A172 (cell line): ENCODE results near the gene TCHH. TPM values are rescaled to one million over a fixed set of nuclear protein-coding genes. Genes with fewer than 3 reads are reported as not detected.

Experiments
- DNase-seq: peaks from one replicate; pipeline ENCODE4 v3.0.0-alpha.2; 2015; ENCODE audit warnings: low spot score
- total RNA-seq: library from RNA; depleted of rRNA; stranded (reverse); fragments of >200 nt; shearing (Covaris generic); gene quantifications from 2 replicates; pipeline ENCODE4 v1.2.3, GENCODE V29; 2014; rRNA removed

Gene TCHH
- total RNA-seq, 1 experiment from 2014 or later, result not detected

DNA sequence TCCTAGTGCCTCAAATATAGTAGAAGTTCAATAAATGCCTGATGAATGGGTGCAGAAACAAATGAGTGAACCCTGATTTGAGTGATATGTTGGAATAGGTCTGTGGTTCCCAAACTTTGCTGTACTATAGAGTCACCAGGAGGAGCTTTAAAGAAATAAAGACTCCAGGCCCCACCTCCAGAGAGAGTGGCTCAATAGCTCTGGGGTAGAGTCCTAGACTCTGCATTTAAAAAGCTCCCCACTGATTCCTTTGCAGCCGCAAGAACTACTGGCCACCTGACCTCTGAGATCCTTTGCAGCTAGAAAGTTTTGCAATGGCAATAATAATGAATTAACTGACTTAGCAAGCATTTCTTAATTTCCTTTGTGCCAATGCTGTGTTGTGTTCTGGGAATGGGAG is 47.3 kb downstream of the TCHH start:
- no peak for DNase-seq

DNA sequence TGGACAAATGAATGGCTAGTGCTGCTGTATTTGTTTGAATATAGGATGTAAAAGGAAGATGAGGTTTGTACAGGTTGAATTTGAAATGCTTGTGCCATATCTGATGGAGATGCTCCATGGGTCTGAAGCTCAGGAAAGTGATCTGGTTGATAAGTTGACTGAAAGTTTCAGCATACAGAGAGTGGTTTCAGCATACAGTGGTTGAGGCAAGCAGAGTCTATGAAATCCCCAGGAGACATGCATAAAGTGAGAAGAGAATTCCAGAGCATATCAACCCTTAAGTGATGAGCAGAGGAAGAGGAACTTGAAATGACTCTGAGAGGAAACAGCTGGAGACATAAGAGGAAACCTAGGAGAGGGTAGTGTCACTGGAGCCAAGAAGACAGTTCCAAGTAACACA is 48.1 kb downstream of the TCHH start:
- no peak for DNase-seq

DNA sequence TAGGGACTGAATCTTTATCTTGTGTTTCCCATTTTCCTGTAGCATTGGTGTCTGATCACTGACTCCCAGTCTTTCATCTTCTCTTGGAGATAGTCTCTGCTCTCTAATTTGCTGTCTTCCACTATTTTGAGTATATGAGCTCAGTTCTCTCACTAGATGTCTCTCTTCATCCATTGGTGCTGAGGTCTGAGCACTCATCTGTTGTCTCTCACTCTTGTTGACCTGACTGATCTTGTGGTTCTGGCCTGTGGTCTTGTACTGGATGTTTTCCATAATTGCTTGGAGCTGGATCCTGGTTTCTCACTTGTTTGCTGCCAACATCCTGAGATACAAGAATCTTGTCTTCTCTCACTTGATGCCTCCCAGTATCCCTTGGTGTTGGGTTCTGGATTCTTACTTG is 53.3 kb downstream of the TCHH start:
- DNase-seq, result no peak

Other genes starting within 250 kb of the TCHH start
- 9.5 and 11.2 TPM in 2 replicates for gene THEM4, start 205.9 kb downstream of the TCHH start, total RNA-seq
- 760 and 801 TPM in 2 replicates for gene S100A10, start 121.6 kb downstream of the TCHH start, total RNA-seq
- gene S100A11, start 78.4 kb downstream of the TCHH start, total RNA-seq, result 517 and 658 TPM in 2 replicates
- not detected in 2 replicates for gene TCHHL1, start 26.4 kb downstream of the TCHH start, total RNA-seq
- gene RPTN, start 43.8 kb upstream of the TCHH start, total RNA-seq, result not detected in 2 replicates
- gene HRNR, start 108.7 kb upstream of the TCHH start, total RNA-seq, result not detected in 2 replicates
- not detected in 2 replicates for gene FLG, start 209.8 kb upstream of the TCHH start, total RNA-seq
- gene FLG2, start 244.6 kb upstream of the TCHH start, total RNA-seq, result not detected in 2 replicates